ENCODE data around the gene DHRS3. TPM values are rescaled to one million over a fixed set of nuclear protein-coding genes. Genes with fewer than 3 reads are reported as not detected.
A peak's percentile ranks its signal among the peaks of the same experiment; 100 is the strongest.

The DHRS3 gene
- total and polyA plus RNA-seq, 2 of the 13 experiments (the other 11 are each of a cell fraction or from before 2014, with no cell fraction given): 48.5 to 90.5 TPM

- TF ChIP-seq, protein P1, sequence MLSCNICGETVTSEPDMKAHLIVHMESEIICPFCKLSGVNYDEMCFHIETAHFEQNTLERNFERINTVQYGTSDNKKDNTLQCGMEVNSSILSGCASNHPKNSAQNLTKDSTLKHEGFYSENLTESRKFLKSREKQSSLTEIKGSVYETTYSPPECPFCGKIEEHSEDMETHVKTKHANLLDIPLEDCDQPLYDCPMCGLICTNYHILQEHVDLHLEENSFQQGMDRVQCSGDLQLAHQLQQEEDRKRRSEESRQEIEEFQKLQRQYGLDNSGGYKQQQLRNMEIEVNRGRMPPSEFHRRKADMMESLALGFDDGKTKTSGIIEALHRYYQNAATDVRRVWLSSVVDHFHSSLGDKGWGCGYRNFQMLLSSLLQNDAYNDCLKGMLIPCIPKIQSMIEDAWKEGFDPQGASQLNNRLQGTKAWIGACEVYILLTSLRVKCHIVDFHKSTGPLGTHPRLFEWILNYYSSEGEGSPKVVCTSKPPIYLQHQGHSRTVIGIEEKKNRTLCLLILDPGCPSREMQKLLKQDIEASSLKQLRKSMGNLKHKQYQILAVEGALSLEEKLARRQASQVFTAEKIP (CRISPR knock-in tag; IDR thresholded peaks at IDR 0.05; ENCODE audit: borderline replicate concordance): no peak
- TF ChIP-seq MIXL1 (CRISPR knock-in tag; IDR thresholded peaks at IDR 0.05) (peak; percentile 77), ZNF460 (CRISPR knock-in tag; IDR thresholded peaks at IDR 0.05; ENCODE audit: borderline replicate concordance) (peak; percentile 49; the same call in 1 of the 2 replicates), DPF2 (CRISPR knock-in tag; IDR thresholded peaks at IDR 0.05; ENCODE audit: borderline replicate concordance, low read depth) (peak; percentile 59), KDM5A (IDR thresholded peaks at IDR 0.05; ENCODE audit: borderline replicate concordance, low read length) (peak; percentile 63; the same call in 1 of the 2 replicates), FLYWCH1 (CRISPR knock-in tag; IDR thresholded peaks at IDR 0.05) (no peak), JUNB (CRISPR knock-in tag; IDR thresholded peaks at IDR 0.05; ENCODE audit: borderline replicate concordance) (peak; percentile 68; the same call in 1 of the 2 replicates), ZNF350 (CRISPR knock-in tag; IDR thresholded peaks at IDR 0.05; ENCODE audit: borderline replicate concordance, low read depth) (peak; percentile 22; the same call in 1 of the 2 replicates), ZNF232 (CRISPR knock-in tag; IDR thresholded peaks at IDR 0.05; ENCODE audit: borderline replicate concordance) (peak; percentile 18; the same call in 1 of the 2 replicates), ZNF530 (CRISPR knock-in tag; IDR thresholded peaks at IDR 0.05; ENCODE audit: low read depth) (no peak), HNF1B (CRISPR knock-in tag; IDR thresholded peaks at IDR 0.05) (peak; percentile 71), ZNF362 (CRISPR knock-in tag; IDR thresholded peaks at IDR 0.05; ENCODE audit: borderline replicate concordance) (peak; percentile 88), ERF (CRISPR knock-in tag; IDR thresholded peaks at IDR 0.05) (peak; percentile 85; the same call in 1 of the 2 replicates), ZNF335 (CRISPR knock-in tag; IDR thresholded peaks at IDR 0.05) (no peak)
- TF ChIP-seq, protein P2, sequence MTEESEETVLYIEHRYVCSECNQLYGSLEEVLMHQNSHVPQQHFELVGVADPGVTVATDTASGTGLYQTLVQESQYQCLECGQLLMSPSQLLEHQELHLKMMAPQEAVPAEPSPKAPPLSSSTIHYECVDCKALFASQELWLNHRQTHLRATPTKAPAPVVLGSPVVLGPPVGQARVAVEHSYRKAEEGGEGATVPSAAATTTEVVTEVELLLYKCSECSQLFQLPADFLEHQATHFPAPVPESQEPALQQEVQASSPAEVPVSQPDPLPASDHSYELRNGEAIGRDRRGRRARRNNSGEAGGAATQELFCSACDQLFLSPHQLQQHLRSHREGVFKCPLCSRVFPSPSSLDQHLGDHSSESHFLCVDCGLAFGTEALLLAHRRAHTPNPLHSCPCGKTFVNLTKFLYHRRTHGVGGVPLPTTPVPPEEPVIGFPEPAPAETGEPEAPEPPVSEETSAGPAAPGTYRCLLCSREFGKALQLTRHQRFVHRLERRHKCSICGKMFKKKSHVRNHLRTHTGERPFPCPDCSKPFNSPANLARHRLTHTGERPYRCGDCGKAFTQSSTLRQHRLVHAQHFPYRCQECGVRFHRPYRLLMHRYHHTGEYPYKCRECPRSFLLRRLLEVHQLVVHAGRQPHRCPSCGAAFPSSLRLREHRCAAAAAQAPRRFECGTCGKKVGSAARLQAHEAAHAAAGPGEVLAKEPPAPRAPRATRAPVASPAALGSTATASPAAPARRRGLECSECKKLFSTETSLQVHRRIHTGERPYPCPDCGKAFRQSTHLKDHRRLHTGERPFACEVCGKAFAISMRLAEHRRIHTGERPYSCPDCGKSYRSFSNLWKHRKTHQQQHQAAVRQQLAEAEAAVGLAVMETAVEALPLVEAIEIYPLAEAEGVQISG (CRISPR knock-in tag; IDR thresholded peaks at IDR 0.05): peak; percentile 63
Observed at GRCh38 chr1:12615865-12616708, 1.9 kb downstream of the DHRS3 start (continued).
